WTC11 (cell line): ENCODE measurements around the gene NLN.

Source experiments
- CREB1 ChIP-seq: sonication (generic); formaldehyde crosslinking; IDR thresholded peaks from 2 replicates; pipeline ENCODE4 v1.8.0; 2023; ENCODE audit warnings: mild to moderate bottlenecking, missing genetic modification reagents
- CTCF ChIP-seq: fragments of 200-600 bp; IDR thresholded peaks from 2 replicates; pipeline ENCODE4 v1.8.0; 2022; ENCODE audit warnings: antibody characterized with exemption
- E2F5 ChIP-seq: sonication (generic); formaldehyde crosslinking; IDR thresholded peaks from 2 replicates; pipeline ENCODE4 v1.8.1; 2022; ENCODE audit warnings: mild to moderate bottlenecking, moderate library complexity, missing genetic modification reagents
- TF ChIP-seq, protein P1 (sequence below): sonication (generic); formaldehyde crosslinking; conservative IDR thresholded peaks from 2 replicates; pipeline ENCODE4 v1.8.1; 2023; ENCODE audit warnings: mild to moderate bottlenecking, low read depth, missing genetic modification reagents, moderate library complexity
- TF ChIP-seq, protein P2 (sequence below): sonication (generic); formaldehyde crosslinking; IDR thresholded peaks from 2 replicates; pipeline ENCODE4 v1.8.1; 2023; ENCODE audit warnings: mild to moderate bottlenecking, moderate library complexity, missing genetic modification reagents
- TF ChIP-seq, protein P3 (sequence below): sonication (generic); formaldehyde crosslinking; IDR thresholded peaks from 2 replicates; pipeline ENCODE4 v1.8.1; 2023; ENCODE audit warnings: mild to moderate bottlenecking, missing genetic modification reagents, moderate library complexity
- TF ChIP-seq, protein P4 (sequence below): sonication (generic); formaldehyde crosslinking; conservative IDR thresholded peaks from 2 replicates; pipeline ENCODE4 v1.8.1; 2022; ENCODE audit warnings: mild to moderate bottlenecking, missing genetic modification reagents
- TF ChIP-seq, protein P5 (sequence below): sonication (generic); formaldehyde crosslinking; IDR thresholded peaks from 2 replicates; pipeline ENCODE4 v1.8.1; 2022; ENCODE audit warnings: low read depth, missing genetic modification reagents, borderline replicate concordance
- TF ChIP-seq, protein P6 (sequence below): sonication (generic); formaldehyde crosslinking; IDR thresholded peaks from 2 replicates; pipeline ENCODE4 v1.8.1; 2023; ENCODE audit warnings: mild to moderate bottlenecking, missing genetic modification reagents

GRCh38 chr5:65822710-65823109 lies 100.7 kb downstream of the NLN start:
- no peak for TF ChIP-seq CTCF
- TF ChIP-seq, protein P1, sequence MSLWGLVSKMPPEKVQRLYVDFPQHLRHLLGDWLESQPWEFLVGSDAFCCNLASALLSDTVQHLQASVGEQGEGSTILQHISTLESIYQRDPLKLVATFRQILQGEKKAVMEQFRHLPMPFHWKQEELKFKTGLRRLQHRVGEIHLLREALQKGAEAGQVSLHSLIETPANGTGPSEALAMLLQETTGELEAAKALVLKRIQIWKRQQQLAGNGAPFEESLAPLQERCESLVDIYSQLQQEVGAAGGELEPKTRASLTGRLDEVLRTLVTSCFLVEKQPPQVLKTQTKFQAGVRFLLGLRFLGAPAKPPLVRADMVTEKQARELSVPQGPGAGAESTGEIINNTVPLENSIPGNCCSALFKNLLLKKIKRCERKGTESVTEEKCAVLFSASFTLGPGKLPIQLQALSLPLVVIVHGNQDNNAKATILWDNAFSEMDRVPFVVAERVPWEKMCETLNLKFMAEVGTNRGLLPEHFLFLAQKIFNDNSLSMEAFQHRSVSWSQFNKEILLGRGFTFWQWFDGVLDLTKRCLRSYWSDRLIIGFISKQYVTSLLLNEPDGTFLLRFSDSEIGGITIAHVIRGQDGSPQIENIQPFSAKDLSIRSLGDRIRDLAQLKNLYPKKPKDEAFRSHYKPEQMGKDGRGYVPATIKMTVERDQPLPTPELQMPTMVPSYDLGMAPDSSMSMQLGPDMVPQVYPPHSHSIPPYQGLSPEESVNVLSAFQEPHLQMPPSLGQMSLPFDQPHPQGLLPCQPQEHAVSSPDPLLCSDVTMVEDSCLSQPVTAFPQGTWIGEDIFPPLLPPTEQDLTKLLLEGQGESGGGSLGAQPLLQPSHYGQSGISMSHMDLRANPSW (CRISPR knock-in tag): no peak
- TF ChIP-seq CREB1 (CRISPR knock-in tag): no peak
- TF ChIP-seq, protein P2, sequence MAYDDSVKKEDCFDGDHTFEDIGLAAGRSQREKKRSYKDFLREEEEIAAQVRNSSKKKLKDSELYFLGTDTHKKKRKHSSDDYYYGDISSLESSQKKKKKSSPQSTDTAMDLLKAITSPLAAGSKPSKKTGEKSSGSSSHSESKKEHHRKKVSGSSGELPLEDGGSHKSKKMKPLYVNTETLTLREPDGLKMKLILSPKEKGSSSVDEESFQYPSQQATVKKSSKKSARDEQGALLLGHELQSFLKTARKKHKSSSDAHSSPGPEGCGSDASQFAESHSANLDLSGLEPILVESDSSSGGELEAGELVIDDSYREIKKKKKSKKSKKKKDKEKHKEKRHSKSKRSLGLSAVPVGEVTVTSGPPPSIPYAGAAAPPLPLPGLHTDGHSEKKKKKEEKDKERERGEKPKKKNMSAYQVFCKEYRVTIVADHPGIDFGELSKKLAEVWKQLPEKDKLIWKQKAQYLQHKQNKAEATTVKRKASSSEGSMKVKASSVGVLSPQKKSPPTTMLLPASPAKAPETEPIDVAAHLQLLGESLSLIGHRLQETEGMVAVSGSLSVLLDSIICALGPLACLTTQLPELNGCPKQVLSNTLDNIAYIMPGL (CRISPR knock-in tag): no peak
- TF ChIP-seq, protein P3, sequence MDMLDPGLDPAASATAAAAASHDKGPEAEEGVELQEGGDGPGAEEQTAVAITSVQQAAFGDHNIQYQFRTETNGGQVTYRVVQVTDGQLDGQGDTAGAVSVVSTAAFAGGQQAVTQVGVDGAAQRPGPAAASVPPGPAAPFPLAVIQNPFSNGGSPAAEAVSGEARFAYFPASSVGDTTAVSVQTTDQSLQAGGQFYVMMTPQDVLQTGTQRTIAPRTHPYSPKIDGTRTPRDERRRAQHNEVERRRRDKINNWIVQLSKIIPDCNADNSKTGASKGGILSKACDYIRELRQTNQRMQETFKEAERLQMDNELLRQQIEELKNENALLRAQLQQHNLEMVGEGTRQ (CRISPR knock-in tag): no peak
- TF ChIP-seq, protein P4, sequence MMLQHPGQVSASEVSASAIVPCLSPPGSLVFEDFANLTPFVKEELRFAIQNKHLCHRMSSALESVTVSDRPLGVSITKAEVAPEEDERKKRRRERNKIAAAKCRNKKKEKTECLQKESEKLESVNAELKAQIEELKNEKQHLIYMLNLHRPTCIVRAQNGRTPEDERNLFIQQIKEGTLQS (CRISPR knock-in tag): no peak
- TF ChIP-seq, protein P5, sequence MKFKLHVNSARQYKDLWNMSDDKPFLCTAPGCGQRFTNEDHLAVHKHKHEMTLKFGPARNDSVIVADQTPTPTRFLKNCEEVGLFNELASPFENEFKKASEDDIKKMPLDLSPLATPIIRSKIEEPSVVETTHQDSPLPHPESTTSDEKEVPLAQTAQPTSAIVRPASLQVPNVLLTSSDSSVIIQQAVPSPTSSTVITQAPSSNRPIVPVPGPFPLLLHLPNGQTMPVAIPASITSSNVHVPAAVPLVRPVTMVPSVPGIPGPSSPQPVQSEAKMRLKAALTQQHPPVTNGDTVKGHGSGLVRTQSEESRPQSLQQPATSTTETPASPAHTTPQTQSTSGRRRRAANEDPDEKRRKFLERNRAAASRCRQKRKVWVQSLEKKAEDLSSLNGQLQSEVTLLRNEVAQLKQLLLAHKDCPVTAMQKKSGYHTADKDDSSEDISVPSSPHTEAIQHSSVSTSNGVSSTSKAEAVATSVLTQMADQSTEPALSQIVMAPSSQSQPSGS (CRISPR knock-in tag): no peak
- no peak for TF ChIP-seq E2F5
- TF ChIP-seq, protein P6, sequence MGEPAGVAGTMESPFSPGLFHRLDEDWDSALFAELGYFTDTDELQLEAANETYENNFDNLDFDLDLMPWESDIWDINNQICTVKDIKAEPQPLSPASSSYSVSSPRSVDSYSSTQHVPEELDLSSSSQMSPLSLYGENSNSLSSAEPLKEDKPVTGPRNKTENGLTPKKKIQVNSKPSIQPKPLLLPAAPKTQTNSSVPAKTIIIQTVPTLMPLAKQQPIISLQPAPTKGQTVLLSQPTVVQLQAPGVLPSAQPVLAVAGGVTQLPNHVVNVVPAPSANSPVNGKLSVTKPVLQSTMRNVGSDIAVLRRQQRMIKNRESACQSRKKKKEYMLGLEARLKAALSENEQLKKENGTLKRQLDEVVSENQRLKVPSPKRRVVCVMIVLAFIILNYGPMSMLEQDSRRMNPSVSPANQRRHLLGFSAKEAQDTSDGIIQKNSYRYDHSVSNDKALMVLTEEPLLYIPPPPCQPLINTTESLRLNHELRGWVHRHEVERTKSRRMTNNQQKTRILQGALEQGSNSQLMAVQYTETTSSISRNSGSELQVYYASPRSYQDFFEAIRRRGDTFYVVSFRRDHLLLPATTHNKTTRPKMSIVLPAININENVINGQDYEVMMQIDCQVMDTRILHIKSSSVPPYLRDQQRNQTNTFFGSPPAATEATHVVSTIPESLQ: no peak
